ENCODE results near the gene MED17. TPM values are rescaled to one million over a fixed set of nuclear protein-coding genes. Genes with fewer than 3 reads are reported as not detected.

Gene MED17
- total and polyA plus RNA-seq, 4 donors = 9.2 to 56.8 (median 20.4) TPM

DNA sequence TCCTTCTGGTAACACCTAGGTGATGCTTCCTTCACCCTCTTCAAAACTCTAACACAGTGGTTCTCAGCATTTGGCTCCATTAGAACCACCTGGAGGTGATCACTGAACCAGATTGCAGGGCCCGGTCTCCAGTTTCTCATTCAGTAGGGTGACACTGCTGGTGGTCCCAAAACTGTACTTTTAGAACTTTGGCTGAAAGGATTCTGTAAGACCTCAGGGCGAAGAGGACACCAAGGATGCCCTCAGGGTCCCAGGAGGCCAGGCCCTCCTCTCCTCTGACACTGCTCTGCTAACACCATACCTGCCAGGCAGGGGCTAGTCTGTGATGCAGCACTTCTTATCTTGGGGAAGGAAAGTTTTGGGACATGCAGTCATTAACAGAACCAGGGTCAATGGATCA lies 57.4 kb downstream of the MED17 start:
- Histone ChIP-seq H3K4me1 (ENCODE audit: control insufficient read depth in 5 of 5, insufficient read depth in 5 of 5, low read length in 5 of 5) (no peaks in the 10 kb centered on the region), H3K36me3 (ENCODE audit: control insufficient read depth in 4 of 4, insufficient read depth in 4 of 4, low read length in 4 of 4) (no peaks in the 10 kb centered on the region), H3K9ac (ENCODE audit: insufficient read depth in 1 of 2, low read length in 2 of 2) (no peak overlapping the region), H3K9me3 (ENCODE audit: control insufficient read depth in 4 of 4, insufficient read depth in 3 of 4, low read length in 3 of 4) (no peaks in the 10 kb centered on the region), H3K27me3 (ENCODE audit: control insufficient read depth in 3 of 3, insufficient read depth in 3 of 3, low read length in 2 of 3) (no peaks in the 10 kb centered on the region), H3K27ac (ENCODE audit: low read depth in 1 of 2, low read length in 1 of 2) (no peak overlapping the region), H3K4me3 (no peak overlapping the region)
- no peak for ATAC-seq (ENCODE audit: insufficient read depth, low FRiP score)
- 83 to 87% methylated on average over 2 of the region's 2 CpGs for WGBS, 2 donors
- TF ChIP-seq, protein P1, sequence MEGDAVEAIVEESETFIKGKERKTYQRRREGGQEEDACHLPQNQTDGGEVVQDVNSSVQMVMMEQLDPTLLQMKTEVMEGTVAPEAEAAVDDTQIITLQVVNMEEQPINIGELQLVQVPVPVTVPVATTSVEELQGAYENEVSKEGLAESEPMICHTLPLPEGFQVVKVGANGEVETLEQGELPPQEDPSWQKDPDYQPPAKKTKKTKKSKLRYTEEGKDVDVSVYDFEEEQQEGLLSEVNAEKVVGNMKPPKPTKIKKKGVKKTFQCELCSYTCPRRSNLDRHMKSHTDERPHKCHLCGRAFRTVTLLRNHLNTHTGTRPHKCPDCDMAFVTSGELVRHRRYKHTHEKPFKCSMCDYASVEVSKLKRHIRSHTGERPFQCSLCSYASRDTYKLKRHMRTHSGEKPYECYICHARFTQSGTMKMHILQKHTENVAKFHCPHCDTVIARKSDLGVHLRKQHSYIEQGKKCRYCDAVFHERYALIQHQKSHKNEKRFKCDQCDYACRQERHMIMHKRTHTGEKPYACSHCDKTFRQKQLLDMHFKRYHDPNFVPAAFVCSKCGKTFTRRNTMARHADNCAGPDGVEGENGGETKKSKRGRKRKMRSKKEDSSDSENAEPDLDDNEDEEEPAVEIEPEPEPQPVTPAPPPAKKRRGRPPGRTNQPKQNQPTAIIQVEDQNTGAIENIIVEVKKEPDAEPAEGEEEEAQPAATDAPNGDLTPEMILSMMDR (IDR thresholded peaks at IDR 0.05; ENCODE audit: control extremely low read depth, extremely low read depth) = no peak
- no peak for DNase-seq

GRCh38 chr11:93842034-93842433 lies 58.0 kb downstream of the MED17 start:
- no peak overlapping the region for H3K4me3 ChIP-seq
- DNase-seq (no peak), ATAC-seq (ENCODE audit: insufficient read depth, low FRiP score) (no peak)
- TF ChIP-seq, protein P1 (IDR thresholded peaks at IDR 0.05; ENCODE audit: control extremely low read depth, extremely low read depth) = no peak
- H3K9me3 ChIP-seq (ENCODE audit: control insufficient read depth in 4 of 4, insufficient read depth in 3 of 4, low read length in 3 of 4) = no peaks in the 10 kb centered on the region
- H3K27me3 ChIP-seq (ENCODE audit: control insufficient read depth in 3 of 3, insufficient read depth in 3 of 3, low read length in 2 of 3) = no peaks in the 10 kb centered on the region
- no peak overlapping the region for H3K9ac ChIP-seq (ENCODE audit: insufficient read depth in 1 of 2, low read length in 2 of 2)
- H3K4me1 ChIP-seq (ENCODE audit: control insufficient read depth in 5 of 5, insufficient read depth in 5 of 5, low read length in 5 of 5) = no peaks in the 10 kb centered on the region
- 87 to 88% methylated on average over 4 of the region's 4 CpGs for WGBS, 2 donors
- H3K27ac ChIP-seq (ENCODE audit: low read depth in 1 of 2, low read length in 1 of 2) = no peak overlapping the region
- H3K36me3 ChIP-seq (ENCODE audit: control insufficient read depth in 4 of 4, insufficient read depth in 4 of 4, low read length in 4 of 4) = no peaks in the 10 kb centered on the region

DNA sequence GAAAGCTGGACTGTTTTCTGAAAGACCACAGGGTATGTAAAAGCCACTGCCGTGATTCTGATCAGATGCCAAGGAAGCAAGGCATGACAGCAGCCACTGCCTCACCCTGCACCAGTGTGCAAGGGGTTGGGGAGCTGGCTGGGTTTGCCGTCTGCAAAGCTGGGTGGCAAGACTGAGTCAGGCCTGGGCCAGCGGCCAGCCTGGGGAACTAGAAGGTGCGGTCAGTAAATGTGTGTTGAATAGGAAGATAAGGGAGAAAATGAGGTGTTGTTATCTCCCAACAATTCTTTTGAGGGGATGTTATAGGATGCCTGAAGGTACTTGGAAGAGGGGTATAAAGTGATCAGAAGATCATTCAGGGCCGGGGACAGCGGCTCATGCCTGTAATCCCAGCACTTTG lies 58.4 kb downstream of the MED17 start:
- DNase-seq = no peak
- TF ChIP-seq, protein P1 (IDR thresholded peaks at IDR 0.05; ENCODE audit: control extremely low read depth, extremely low read depth) = no peak
- H3K36me3 ChIP-seq (ENCODE audit: control insufficient read depth in 4 of 4, insufficient read depth in 4 of 4, low read length in 4 of 4) = no peaks in the 10 kb centered on the region
- no peak overlapping the region for H3K27ac ChIP-seq (ENCODE audit: low read depth in 1 of 2, low read length in 1 of 2)
- 68 to 83% methylated on average over 6 of the region's 6 CpGs for WGBS, 2 donors
- H3K9me3 ChIP-seq (ENCODE audit: control insufficient read depth in 4 of 4, insufficient read depth in 3 of 4, low read length in 3 of 4) = no peaks in the 10 kb centered on the region
- H3K4me3 ChIP-seq = no peak overlapping the region
- no peaks in the 10 kb centered on the region for H3K4me1 ChIP-seq (ENCODE audit: control insufficient read depth in 5 of 5, insufficient read depth in 5 of 5, low read length in 5 of 5)
- no peak overlapping the region for H3K9ac ChIP-seq (ENCODE audit: insufficient read depth in 1 of 2, low read length in 2 of 2)
- no peaks in the 10 kb centered on the region for H3K27me3 ChIP-seq (ENCODE audit: control insufficient read depth in 3 of 3, insufficient read depth in 3 of 3, low read length in 2 of 3)
- no peak for ATAC-seq (ENCODE audit: insufficient read depth, low FRiP score)

GRCh38 chr11:93843906-93844305 lies 59.8 kb downstream of the MED17 start:
- H3K4me3 ChIP-seq = no peak overlapping the region
- H3K27me3 ChIP-seq (ENCODE audit: control insufficient read depth in 3 of 3, insufficient read depth in 3 of 3, low read length in 2 of 3) = no peaks in the 10 kb centered on the region
- DNase-seq = no peak
- no peaks in the 10 kb centered on the region for H3K9me3 ChIP-seq (ENCODE audit: control insufficient read depth in 4 of 4, insufficient read depth in 3 of 4, low read length in 3 of 4)
- TF ChIP-seq, protein P1 (IDR thresholded peaks at IDR 0.05; ENCODE audit: control extremely low read depth, extremely low read depth) = no peak
- no peak for ATAC-seq (ENCODE audit: insufficient read depth, low FRiP score)
- H3K9ac ChIP-seq (ENCODE audit: insufficient read depth in 1 of 2, low read length in 2 of 2) = no peak overlapping the region
- H3K4me1 ChIP-seq (ENCODE audit: control insufficient read depth in 5 of 5, insufficient read depth in 5 of 5, low read length in 5 of 5) = no peaks in the 10 kb centered on the region
- H3K36me3 ChIP-seq (ENCODE audit: control insufficient read depth in 4 of 4, insufficient read depth in 4 of 4, low read length in 4 of 4) = no peaks in the 10 kb centered on the region
- WGBS, 2 donors = 94 to 97% methylated on average over 5 of the region's 5 CpGs
- no peak overlapping the region for H3K27ac ChIP-seq (ENCODE audit: low read depth in 1 of 2, low read length in 1 of 2)

Data from lung (tissue), 12 donors.